IMR-90 (cell line): Measurements from ENCODE around the gene TRIM24. TPM values are rescaled to one million over a fixed set of nuclear protein-coding genes. Genes with fewer than 3 reads are reported as not detected.

ENCODE experiments used
- ATAC-seq: fragments of 200-7000 bp; cut with Tn5 transposase; 2 replicates; pipeline ENCODE4 v1.9.1; 2020; ENCODE audit warnings: low read depth, mild to moderate bottlenecking, moderate library complexity
- BruUV-seq: library from RNA; stranded (reverse); fragments of 400-500 nt; replicated peaks from 2 replicates; lab custom pipeline; 2021; lab: Mats Ljungman, UMichigan
- CTCF ChIA-PET: fragments of 300-600 bp; formaldehyde crosslinking; extraction: SDS; loops from one replicate; lab custom pipeline; 2021; ENCODE audit warnings: antibody characterized with exemption; lab: Yijun Ruan, JAX
- POLR2A ChIA-PET: fragments of 300-600 bp; sonication (Branson Sonifier 250); formaldehyde crosslinking; loops from one replicate; lab custom pipeline; 2022; ENCODE audit warnings: antibody characterized with exemption; ENCODE audit not compliant: unreplicated experiment; lab: Charles Lee
- DNase-seq: peaks from one replicate; pipeline ENCODE4 v3.0.0; 2013
- H2AFZ ChIP-seq: replicated peaks from 2 replicates; pipeline ENCODE3; 2013; ENCODE audit warnings: low read length, mild to moderate bottlenecking; ENCODE audit not compliant: poor library complexity
- H2AK5ac ChIP-seq: 2 replicates; pipeline ENCODE4 v1.6.1; 2013; ENCODE audit warnings: low read depth, low read length, inconsistent platforms
- H2AK9ac ChIP-seq: replicated peaks from 2 replicates; pipeline ENCODE3; 2013; ENCODE audit warnings: mild to moderate bottlenecking, low read depth, low read length, moderate library complexity; ENCODE audit not compliant: poor library complexity
- H2BK120ac ChIP-seq: 2 replicates; pipeline ENCODE4 v1.6.1; 2013; ENCODE audit warnings: low read depth, low read length, inconsistent platforms
- H2BK15ac ChIP-seq: 3 replicates; pipeline ENCODE4 v1.6.1; 2013; ENCODE audit warnings: low read depth, low read length, inconsistent platforms
- H2BK20ac ChIP-seq: 2 replicates; pipeline ENCODE4 v1.6.1; 2013; ENCODE audit warnings: low read depth, mild to moderate bottlenecking, inconsistent platforms, low read length, moderate library complexity
- H2BK5ac ChIP-seq: 2 replicates; pipeline ENCODE4 v1.6.1; 2013; ENCODE audit warnings: mild to moderate bottlenecking, low read depth, low read length, inconsistent platforms; ENCODE audit not compliant: poor library complexity, severe bottlenecking
- H3K14ac ChIP-seq: replicated peaks from 2 replicates; pipeline ENCODE4 v1.6.1; 2013; ENCODE audit warnings: low read depth, low read length, inconsistent platforms
- H3K18ac ChIP-seq: 2 replicates; pipeline ENCODE4 v1.6.1; 2013; ENCODE audit warnings: low read depth, low read length, control low read depth
- H3K23ac ChIP-seq: 2 replicates; pipeline ENCODE4 v1.6.1; 2013; ENCODE audit warnings: low read depth, low read length, inconsistent platforms
- H3K27ac ChIP-seq: 2 replicates; pipeline ENCODE4 v1.5.1; 2013; ENCODE audit warnings: mild to moderate bottlenecking, control low read depth, low read length; ENCODE audit not compliant: insufficient read depth
- H3K27me3 ChIP-seq: 2 replicates; pipeline ENCODE4 v1.6.1; 2013; ENCODE audit warnings: low read length; ENCODE audit not compliant: control insufficient read depth, insufficient read depth
- H3K36me3 ChIP-seq: 2 replicates; pipeline ENCODE4 v1.6.1; 2013; ENCODE audit warnings: low read length, mixed read lengths; ENCODE audit not compliant: control insufficient read depth, insufficient read depth
- H3K4ac ChIP-seq: 2 replicates; pipeline ENCODE4 v1.6.1; 2013; ENCODE audit warnings: low read depth, low read length, inconsistent platforms
- H3K4me1 ChIP-seq: 2 replicates; pipeline ENCODE4 v1.6.1; 2013; ENCODE audit warnings: low read length, mixed read lengths; ENCODE audit not compliant: control insufficient read depth, insufficient read depth
- H3K4me2 ChIP-seq: 2 replicates; pipeline ENCODE4 v1.6.1; 2013; ENCODE audit warnings: low read depth, mild to moderate bottlenecking, control low read depth, low read length, moderate library complexity
- H3K4me3 ChIP-seq: 2 replicates; pipeline ENCODE4 v1.5.1; 2013; ENCODE audit warnings: low read depth, mild to moderate bottlenecking, control low read depth, low read length, moderate library complexity; ENCODE audit not compliant: insufficient read depth
- H3K56ac ChIP-seq: 2 replicates; pipeline ENCODE4 v1.6.1; 2013; ENCODE audit warnings: low read length, inconsistent platforms; ENCODE audit not compliant: insufficient read depth; ENCODE audit errors: extremely low read depth
- H3K79me1 ChIP-seq, 2 experiments: 2 replicates each; pipeline ENCODE4 v1.6.1; 2013; ENCODE audit warnings: low read length in 2 of 2, inconsistent platforms in 1 of 2, low read depth in 1 of 2
- H3K9ac ChIP-seq: 2 replicates; pipeline ENCODE4 v1.6.1; 2013; ENCODE audit warnings: low read depth, low read length, control low read depth
- H3K9me1 ChIP-seq: 2 replicates; pipeline ENCODE4 v1.6.1; 2013; ENCODE audit warnings: low read length, inconsistent platforms; ENCODE audit not compliant: insufficient read depth
- H3K9me3 ChIP-seq: 2 replicates; pipeline ENCODE4 v1.6.1; 2013; ENCODE audit warnings: low read length; ENCODE audit not compliant: control insufficient read depth, insufficient read depth
- H4K20me1 ChIP-seq: 2 replicates; pipeline ENCODE4 v1.6.1; 2013; ENCODE audit warnings: low read length, inconsistent platforms; ENCODE audit not compliant: insufficient read depth
- H4K5ac ChIP-seq: 2 replicates; pipeline ENCODE4 v1.6.1; 2013; ENCODE audit warnings: mild to moderate bottlenecking, low read depth, low read length, control low read depth
- H4K8ac ChIP-seq, 2 experiments: 2 replicates each; pipeline ENCODE4 v1.6.1; 2013; ENCODE audit warnings: low read depth in 2 of 2, low read length in 2 of 2, control low read depth in 1 of 2, inconsistent platforms in 1 of 2
- H4K91ac ChIP-seq: 2 replicates; pipeline ENCODE4 v1.6.1; 2013; ENCODE audit warnings: low read depth, low read length, inconsistent platforms; ENCODE audit not compliant: insufficient read depth
- CHD1 ChIP-seq: IDR thresholded peaks from 2 replicates; pipeline ENCODE4 v1.6.1; 2012; ENCODE audit warnings: low read depth, low read length, improper control_type of control experiment
- CTCF ChIP-seq: conservative IDR thresholded peaks from 2 replicates; pipeline ENCODE4 v1.5.1; 2012; ENCODE audit warnings: mild to moderate bottlenecking, low read depth, low read length, improper control_type of control experiment
- FOS ChIP-seq: fragments of 150-350 bp; IDR thresholded peaks from 2 replicates; pipeline ENCODE4 v1.6.1; 2016; ENCODE audit warnings: low read depth, low read length
- MAFK ChIP-seq: IDR thresholded peaks from 2 replicates; pipeline ENCODE4 v1.6.1; 2012; ENCODE audit warnings: low read depth, low read length, improper control_type of control experiment
- MAZ ChIP-seq: IDR thresholded peaks from 2 replicates; pipeline ENCODE4 v1.6.1; 2012; ENCODE audit warnings: low read depth, mild to moderate bottlenecking, low read length, improper control_type of control experiment, moderate library complexity, borderline replicate concordance
- MXI1 ChIP-seq: IDR thresholded peaks from 2 replicates; pipeline ENCODE4 v1.6.1; 2012; ENCODE audit warnings: low read depth, mild to moderate bottlenecking, low read length, moderate library complexity, borderline replicate concordance
- NFE2L2 ChIP-seq: fragments of 150-350 bp; IDR thresholded peaks from 2 replicates; pipeline ENCODE4 v1.6.1; 2016; ENCODE audit warnings: low read depth, mild to moderate bottlenecking, low read length
- POLR2A ChIP-seq: IDR thresholded peaks from 2 replicates; pipeline ENCODE4 v1.6.1; 2012; ENCODE audit warnings: mild to moderate bottlenecking, low read depth, low read length
- RAD21 ChIP-seq: IDR thresholded peaks from 2 replicates; pipeline ENCODE4 v1.6.1; 2012; ENCODE audit warnings: low read length, improper control_type of control experiment
- RFX5 ChIP-seq: IDR thresholded peaks from 2 replicates; pipeline ENCODE4 v1.8.0; 2012; ENCODE audit warnings: low read depth, mild to moderate bottlenecking, low read length, moderate library complexity
- SMC3 ChIP-seq: fragments of 150-350 bp; IDR thresholded peaks from 2 replicates; pipeline ENCODE4 v1.6.1; 2016; ENCODE audit warnings: low read depth, mild to moderate bottlenecking, antibody characterized with exemption, low read length, moderate library complexity
- USF2 ChIP-seq: fragments of 150-350 bp; IDR thresholded peaks from 2 replicates; pipeline ENCODE4 v1.6.1; 2017; ENCODE audit warnings: mild to moderate bottlenecking, antibody characterized with exemption, low read length, low read depth
- WGBS, 2 experiments: methylation state at CpG; one replicate each; pipeline versions ENCODE4 v1.1.5 to v1.1.7; 2013; ENCODE audit warnings: missing lambda C conversion rate in 2 of 2; ENCODE audit not compliant: insufficient read length in 1 of 2; ENCODE audit errors: extremely low coverage in 2 of 2; 5-methylcytosine and 5-hydroxymethylcytosine counted together
- dilution Hi-C: fragments of 300-500 bp; cut with HindIII; formaldehyde crosslinking; loops from one replicate; pipeline ENCODE4 v1.14.3; 2018; ENCODE audit warnings: low sequenced_read_pairs; ENCODE audit not compliant: unreplicated experiment
- in situ Hi-C: fragments of 300-500 bp; cut with MboI; formaldehyde crosslinking; loops from 3 replicates; pipeline ENCODE4 v1.14.3; 2019; ENCODE audit warnings: low sequenced_read_pairs, inconsistent platforms, mixed read lengths
- intact Hi-C: fragments of 100-400 bp; cut with micrococcal nuclease; formaldehyde crosslinking; loops from 2 replicates; pipeline ENCODE4 v1.10.0; 2022
- polyA plus RNA-seq, 3 experiments: library from polyadenylated mRNA; depleted of rRNA; stranded (reverse); fragments of >200 nt; gene quantifications; 2 replicates each; pipeline ENCODE4 v1.2.3, GENCODE V29; 2012; ENCODE audit warnings: low replicate concordance in 1 of 3
- total RNA-seq: library from RNA; depleted of rRNA; stranded (reverse); fragments of >200 nt; gene quantifications from 2 replicates; pipeline ENCODE4 v1.2.3, GENCODE V29; 2012

TRIM24 gene
- total and polyA plus RNA-seq, 2 of the 4 experiments (the other 2 are of a cell fraction): 4.1 to 5.7 TPM

GRCh38 chr7:138563808-138564207 is 103.7 kb downstream of the TRIM24 start:
- ChIA-PET CTCF (no interaction called here), POLR2A (no interaction called here)
- no peak overlapping the region for H3K4me2 ChIP-seq
- TF ChIP-seq POLR2A (no peak), SMC3 (no peak), MAFK (no peak), USF2 (no peak), CHD1 (no peak), FOS (no peak), CTCF (no peak), RAD21 (no peak), MAZ (no peak), NFE2L2 (no peak), MXI1 (no peak), RFX5 (no peak)
- H3K4me1 ChIP-seq: no peaks in the 10 kb centered on the region
- no peak overlapping the region for H2BK20ac ChIP-seq
- H3K9me3 ChIP-seq: peaks cover 24% of the 10 kb centered on the region
- H3K14ac ChIP-seq: no peak overlapping the region
- peaks cover 38% of the 10 kb centered on the region for H3K36me3 ChIP-seq
- no peak overlapping the region for H3K4ac ChIP-seq
- H4K5ac ChIP-seq: no peak overlapping the region
- H2BK5ac ChIP-seq: no peak overlapping the region
- BruUV-seq: no TSS peak
- H3K9me1 ChIP-seq: no peaks in the 10 kb centered on the region
- 100% methylated on average over 1 of the region's 4 CpGs; no CpG with 5 or more reads in 1 of the 2 experiments for WGBS, 2 experiments
- no peak overlapping the region for H2AK5ac ChIP-seq
- no peak overlapping the region for H2AFZ ChIP-seq
- H3K18ac ChIP-seq: no peak overlapping the region
- H3K56ac ChIP-seq: no peak overlapping the region
- no peak overlapping the region for H3K4me3 ChIP-seq
- H2AK9ac ChIP-seq: no peak overlapping the region
- no peak overlapping the region for H4K8ac ChIP-seq
- no peak overlapping the region for H4K91ac ChIP-seq
- no peaks in the 10 kb centered on the region for H3K27me3 ChIP-seq
- no peaks in the 10 kb centered on the region for H4K20me1 ChIP-seq
- H3K9ac ChIP-seq: no peak overlapping the region
- DNase-seq (no peak), ATAC-seq (no peak)
- in situ Hi-C loops: no loop called here
- H3K79me1 ChIP-seq: no peaks in the 10 kb centered on the region
- dilution Hi-C loops: no loop called here
- intact Hi-C loops: no loop called here
- H2BK120ac ChIP-seq: no peak overlapping the region
- H2BK15ac ChIP-seq: no peak overlapping the region
- no peak overlapping the region for H3K23ac ChIP-seq
- no peak overlapping the region for H3K27ac ChIP-seq
